NT2/D1 (cell line): Measurements from ENCODE around the gene TMEM154.

Source experiments
- SUZ12 ChIP-seq: IDR thresholded peaks from 2 replicates; pipeline ENCODE4 v1.6.1; 2011; ENCODE audit not compliant: insufficient read length, insufficient read depth; ENCODE audit errors: extremely low read depth
- YY1 ChIP-seq: IDR thresholded peaks from 2 replicates; pipeline ENCODE4 v1.6.1; 2011; ENCODE audit not compliant: insufficient read length, insufficient read depth

GRCh38 chr4:152705903-152706302, 26.1 kb upstream of the TMEM154 start:
- TF ChIP-seq SUZ12 (no peak), YY1 (no peak)
